NCI-H69 (cell line): Measurements from ENCODE around the gene TMPRSS3.

Experiments
- DNase-seq: peaks from one replicate; lab custom pipeline; 2025; lab: John Stamatoyannopoulos, UW

TMPRSS3 gene

GRCh38 chr21:42395905-42396651 lies at the start of gene TMPRSS3:
Gene TMPRSS3 (minus strand): TSS chr21:42396052. CDS start chr21:42395417, 635 bp downstream.
- no peak for DNase-seq

GRCh38 chr21:42445311-42445710 lies 49.5 kb upstream of the TMPRSS3 start:
- no peak for DNase-seq

- DNase-seq: no peak
These were observed 48.9 kb upstream of the TMPRSS3 start for GRCh38 chr21:42444745-42445059.

- DNase-seq: no peak
These were observed 48.3 kb upstream of the TMPRSS3 start for GRCh38 chr21:42443876-42444744.

- no peak for DNase-seq
These were observed 47.4 kb upstream of the TMPRSS3 start for GRCh38 chr21:42443181-42443785.

GRCh38 chr21:42441963-42442362 lies 46.1 kb upstream of the TMPRSS3 start:
- no peak for DNase-seq

- DNase-seq: no peak
These were observed 44.4 kb upstream of the TMPRSS3 start for GRCh38 chr21:42440187-42440792.

- no peak for DNase-seq
These were observed 43.7 kb upstream of the TMPRSS3 start for GRCh38 chr21:42439284-42440186.

GRCh38 chr21:42438316-42439205 lies 42.7 kb upstream of the TMPRSS3 start:
- DNase-seq: no peak

GRCh38 chr21:42437786-42438185 lies 41.9 kb upstream of the TMPRSS3 start:
- DNase-seq: no peak

- no peak for DNase-seq
These were observed 41.1 kb upstream of the TMPRSS3 start for GRCh38 chr21:42436914-42437313.

GRCh38 chr21:42435833-42436232 lies 40.0 kb upstream of the TMPRSS3 start:
- no peak for DNase-seq

GRCh38 chr21:42435401-42435800 lies 39.5 kb upstream of the TMPRSS3 start:
- DNase-seq: no peak

GRCh38 chr21:42434884-42435283 lies 39.0 kb upstream of the TMPRSS3 start:
- no peak for DNase-seq

GRCh38 chr21:42433946-42434551 lies 38.2 kb upstream of the TMPRSS3 start:
- no peak for DNase-seq

GRCh38 chr21:42432695-42433094 lies 36.8 kb upstream of the TMPRSS3 start:
- no peak for DNase-seq

- DNase-seq: no peak
These were observed 35.3 kb upstream of the TMPRSS3 start for GRCh38 chr21:42431196-42431595.

- no peak for DNase-seq
These were observed 34.7 kb upstream of the TMPRSS3 start for GRCh38 chr21:42430521-42430920.

- no peak for DNase-seq
These were observed 34.0 kb upstream of the TMPRSS3 start for GRCh38 chr21:42429856-42430255.

- DNase-seq: no peak
These were observed 33.2 kb upstream of the TMPRSS3 start for GRCh38 chr21:42429021-42429420.
